Tibial nerve (tissue), 3 donors: ENCODE data around the gene PPM1G.

Source experiments
- POLR2A ChIP-seq, 2 donors: fragments of 450-650 bp; IDR thresholded peaks; one replicate each; pipeline ENCODE4 v1.6.1; 2017; ENCODE audit warnings: antibody characterized with exemption in 2 of 2, mild to moderate bottlenecking in 2 of 2, moderate library complexity in 2 of 2
- TF ChIP-seq, protein P1 (sequence below), 5 experiments: fragments of 200-600 bp in 3 of 5; fragments of 450-650 bp in 2 of 5; sonication (generic) in 3 of 5; IDR thresholded peaks; one replicate each; pipeline ENCODE4 v1.5.1; 2016 to 2019; ENCODE audit warnings: antibody characterized with exemption in 5 of 5, mild to moderate bottlenecking in 3 of 5, moderate library complexity in 2 of 5

DNA sequence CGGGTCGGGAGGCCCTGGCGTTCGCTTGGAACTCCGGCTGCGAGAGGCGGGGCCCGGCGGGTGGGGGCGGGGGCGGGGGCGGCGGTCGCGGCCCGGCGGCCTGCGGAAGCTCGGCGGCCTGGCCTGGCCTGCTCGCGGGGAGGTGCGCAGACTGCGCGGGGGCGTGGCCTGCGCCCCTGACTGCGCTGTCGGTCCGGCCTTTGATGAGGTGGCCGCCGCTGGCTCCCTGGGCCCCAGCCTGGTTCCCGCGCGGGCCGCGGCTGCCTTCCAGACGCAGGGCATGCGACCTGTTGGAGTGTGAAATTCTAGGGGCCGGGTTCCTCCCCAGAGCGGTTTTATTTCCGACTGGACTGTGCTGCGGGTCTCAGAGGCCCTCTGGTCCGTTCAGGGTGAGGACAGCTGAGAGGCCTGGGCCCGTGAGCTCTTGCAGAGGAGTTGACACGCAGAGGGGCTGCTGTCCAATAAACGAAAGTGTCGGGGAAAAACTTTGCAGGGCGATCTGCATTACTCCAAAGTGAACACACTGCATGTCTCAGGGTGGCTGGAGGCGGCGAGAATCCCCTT is 19.7 kb upstream of the PPM1G start:
- TF ChIP-seq POLR2A (IDR thresholded peaks at IDR 0.05), result no peak
- TF ChIP-seq, protein P1, sequence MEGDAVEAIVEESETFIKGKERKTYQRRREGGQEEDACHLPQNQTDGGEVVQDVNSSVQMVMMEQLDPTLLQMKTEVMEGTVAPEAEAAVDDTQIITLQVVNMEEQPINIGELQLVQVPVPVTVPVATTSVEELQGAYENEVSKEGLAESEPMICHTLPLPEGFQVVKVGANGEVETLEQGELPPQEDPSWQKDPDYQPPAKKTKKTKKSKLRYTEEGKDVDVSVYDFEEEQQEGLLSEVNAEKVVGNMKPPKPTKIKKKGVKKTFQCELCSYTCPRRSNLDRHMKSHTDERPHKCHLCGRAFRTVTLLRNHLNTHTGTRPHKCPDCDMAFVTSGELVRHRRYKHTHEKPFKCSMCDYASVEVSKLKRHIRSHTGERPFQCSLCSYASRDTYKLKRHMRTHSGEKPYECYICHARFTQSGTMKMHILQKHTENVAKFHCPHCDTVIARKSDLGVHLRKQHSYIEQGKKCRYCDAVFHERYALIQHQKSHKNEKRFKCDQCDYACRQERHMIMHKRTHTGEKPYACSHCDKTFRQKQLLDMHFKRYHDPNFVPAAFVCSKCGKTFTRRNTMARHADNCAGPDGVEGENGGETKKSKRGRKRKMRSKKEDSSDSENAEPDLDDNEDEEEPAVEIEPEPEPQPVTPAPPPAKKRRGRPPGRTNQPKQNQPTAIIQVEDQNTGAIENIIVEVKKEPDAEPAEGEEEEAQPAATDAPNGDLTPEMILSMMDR (IDR thresholded peaks at IDR 0.05), result no peak
